Choroid plexus epithelial cell (primary cell): ENCODE data around the gene PDK4.

Experiments
- DNase-seq: peaks from one replicate; pipeline ENCODE4 v3.0.0-alpha.2; 2010; ENCODE audit warnings: low read depth
- H3K4me3 ChIP-seq: 2 replicates; pipeline ENCODE4 v1.5.1; 2011; ENCODE audit warnings: low read depth, mild to moderate bottlenecking, control low read depth, low read length, moderate library complexity
- CTCF ChIP-seq: conservative IDR thresholded peaks from 2 replicates; pipeline ENCODE4 v1.5.1; 2011; ENCODE audit warnings: low read depth, mild to moderate bottlenecking, control low read depth, inconsistent platforms, low read length, moderate library complexity

PDK4 gene

GRCh38 chr7:95584769-95585425, 11.4 kb downstream of the PDK4 start:
- no peak for DNase-seq
- TF ChIP-seq CTCF = no peak
- no peak overlapping the region for H3K4me3 ChIP-seq

GRCh38 chr7:95583834-95584621, 12.3 kb downstream of the PDK4 start:
- DNase-seq = no peak
- H3K4me3 ChIP-seq = no peak overlapping the region
- no peak for TF ChIP-seq CTCF

GRCh38 chr7:95582578-95583293, 13.6 kb downstream of the PDK4 start:
- no peak for DNase-seq
- H3K4me3 ChIP-seq = no peak overlapping the region
- no peak for TF ChIP-seq CTCF

- no peak for TF ChIP-seq CTCF
- DNase-seq = no peak
- no peak overlapping the region for H3K4me3 ChIP-seq
Measured at GRCh38 chr7:95581467-95581866, 14.8 kb downstream of the PDK4 start.

GRCh38 chr7:95579318-95579717, 17.0 kb downstream of the PDK4 start:
- no peak overlapping the region for H3K4me3 ChIP-seq
- no peak for DNase-seq
- no peak for TF ChIP-seq CTCF

- no peak overlapping the region for H3K4me3 ChIP-seq
- TF ChIP-seq CTCF = no peak
- peak; percentile 41 for DNase-seq
Measured at GRCh38 chr7:95578299-95578855, 17.9 kb downstream of the PDK4 start.
